K562 (cell line): ENCODE results near the gene RNU5D-1. TPM values are rescaled to one million over a fixed set of nuclear protein-coding genes. Genes with fewer than 3 reads are reported as not detected.

Experiments used
- CEBPG ChIP-seq, 3 experiments: fragments of 200-800 bp in 1 of 3; sonication (Bioruptor generic) in 1 of 3; sonication (generic) in 1 of 3; formaldehyde crosslinking in 1 of 3; IDR thresholded peaks in 2 of 3; conservative IDR thresholded peaks in 1 of 3; 2 replicates each; pipeline versions ENCODE4 v1.6.1 to v1.8.0; 2016 to 2022; ENCODE audit warnings: missing compliant biosample characterization in 2 of 3, missing genetic modification characterization in 2 of 3, mild to moderate bottlenecking in 1 of 3, missing genetic modification reagents in 1 of 3
- FIP1L1 ChIP-seq: fragments of 200-400 bp; formaldehyde crosslinking; IDR thresholded peaks from 2 replicates; pipeline ENCODE4 v1.6.1; 2018; ENCODE audit warnings: mild to moderate bottlenecking, low read depth, low read length; ENCODE audit not compliant: poor library complexity, severe bottlenecking
- GATA2 ChIP-seq: sonication (generic); formaldehyde crosslinking; IDR thresholded peaks from 2 replicates; pipeline ENCODE4 v1.4.0; 2020; ENCODE audit warnings: mild to moderate bottlenecking, missing genetic modification reagents
- HNRNPK ChIP-seq: fragments of 200-400 bp; formaldehyde crosslinking; IDR thresholded peaks from one replicate; pipeline ENCODE4 v1.6.1; 2018; ENCODE audit warnings: mild to moderate bottlenecking, low read depth, low read length; ENCODE audit not compliant: poor library complexity, severe bottlenecking
- JUN ChIP-seq, 2 experiments: sonication (generic) in 1 of 2; formaldehyde crosslinking in 1 of 2; IDR thresholded peaks; 2 replicates each; pipeline versions ENCODE4 v1.6.1 to v1.8.0; 2012 to 2022; ENCODE audit warnings: borderline replicate concordance in 2 of 2, mild to moderate bottlenecking in 2 of 2, improper control_type of control experiment in 1 of 2, low read depth in 1 of 2, low read length in 1 of 2, missing genetic modification reagents in 1 of 2
- MAFF ChIP-seq: IDR thresholded peaks from 2 replicates; pipeline ENCODE4 v1.6.1; 2012; ENCODE audit warnings: low read length, improper control_type of control experiment
- MCM5 ChIP-seq: fragments of 450-650 bp; IDR thresholded peaks from 2 replicates; pipeline ENCODE4 v1.6.1; 2016; ENCODE audit warnings: low read depth
- NR1H2 ChIP-seq: sonication (generic); formaldehyde crosslinking; IDR thresholded peaks from 2 replicates; pipeline ENCODE4 v1.4.0; 2020; ENCODE audit warnings: mild to moderate bottlenecking, missing genetic modification reagents
- NRF1 ChIP-seq, 2 experiments: fragments of 450-650 bp; IDR thresholded peaks in 1 of 2; conservative IDR thresholded peaks in 1 of 2; 2 replicates each; pipeline ENCODE4 v1.6.1; 2014; ENCODE audit warnings: mild to moderate bottlenecking in 2 of 2
- POLR3A ChIP-seq: IDR thresholded peaks from 2 replicates; pipeline ENCODE4 v1.6.1; 2011; ENCODE audit warnings: borderline replicate concordance, mild to moderate bottlenecking, moderate library complexity; ENCODE audit not compliant: insufficient read length, insufficient read depth; ENCODE audit errors: extremely low read depth
- PPARD ChIP-seq: fragments of 250-450 bp; sonication (Bioruptor Pico); IDR thresholded peaks from 2 replicates; pipeline ENCODE4 v1.8.0; 2022; ENCODE audit warnings: inconsistent platforms, mild to moderate bottlenecking, moderate library complexity
- PRMT5 ChIP-seq: sonication (generic); formaldehyde crosslinking; IDR thresholded peaks from 2 replicates; pipeline ENCODE4 v1.5.0; 2020; ENCODE audit warnings: missing genetic modification reagents
- RAD51 ChIP-seq: fragments of 450-650 bp; IDR thresholded peaks from 2 replicates; pipeline ENCODE4 v1.7.1; 2016; ENCODE audit warnings: low read depth, mild to moderate bottlenecking, borderline replicate concordance
- RHOXF2B ChIP-seq: fragments of 250-450 bp; sonication (Bioruptor Pico); conservative IDR thresholded peaks from 2 replicates; pipeline ENCODE4 v1.5.1; 2021
- SMARCA4 ChIP-seq: fragments of 450-650 bp; IDR thresholded peaks from 2 replicates; pipeline ENCODE4 v1.6.1; 2016
- SRSF3 ChIP-seq: fragments of 200-400 bp; formaldehyde crosslinking; IDR thresholded peaks from 2 replicates; pipeline ENCODE4 v1.6.1; 2016; ENCODE audit warnings: mild to moderate bottlenecking, low read length, moderate library complexity; ENCODE audit not compliant: insufficient read depth
- TFAM ChIP-seq: fragments of 250-450 bp; sonication (Bioruptor Pico); conservative IDR thresholded peaks from 2 replicates; pipeline ENCODE4 v1.5.0; 2021; ENCODE audit warnings: mild to moderate bottlenecking, moderate library complexity
- ZFPM2 ChIP-seq: fragments of 250-450 bp; sonication (Bioruptor Pico); IDR thresholded peaks from 2 replicates; pipeline ENCODE4 v1.5.1; 2022; ENCODE audit warnings: mild to moderate bottlenecking
- ZKSCAN1 ChIP-seq: fragments of 150-350 bp; IDR thresholded peaks from 2 replicates; pipeline ENCODE4 v1.6.1; 2016; ENCODE audit warnings: low read depth, low read length
- ZNF174 ChIP-seq: fragments of 250-450 bp; sonication (Bioruptor Pico); IDR thresholded peaks from 2 replicates; pipeline ENCODE4 v1.4.0; 2020; ENCODE audit warnings: mild to moderate bottlenecking
- ZNF232 ChIP-seq: sonication (generic); formaldehyde crosslinking; IDR thresholded peaks from 2 replicates; pipeline ENCODE4 v1.8.0; 2022; ENCODE audit warnings: mild to moderate bottlenecking, missing genetic modification reagents
- ZNF444 ChIP-seq: fragments of 250-450 bp; sonication (Bioruptor Pico); IDR thresholded peaks from 2 replicates; pipeline ENCODE4 v1.4.0; 2020; ENCODE audit warnings: mild to moderate bottlenecking, moderate library complexity
- ZNF592 ChIP-seq: fragments of 450-650 bp; IDR thresholded peaks from 2 replicates; pipeline ENCODE4 v1.6.1; 2017; ENCODE audit warnings: antibody characterized with exemption, mild to moderate bottlenecking
- ZNF707 ChIP-seq: fragments of 250-450 bp; sonication (Bioruptor Pico); conservative IDR thresholded peaks from 2 replicates; pipeline ENCODE4 v1.8.0; 2022; ENCODE audit warnings: inconsistent platforms, mild to moderate bottlenecking, moderate library complexity
- polyA plus RNA-seq, 8 experiments: library from polyadenylated mRNA; depleted of rRNA in 4 of 8; stranded (reverse) in 5 of 8; unstranded in 3 of 8; fragments of >200 nt; fragmentation: Nextera tagmentation in 2 of 8; fragmentation: Illumina TruSeq in 1 of 8; extraction: Ambion mirVana in 2 of 8; extraction: Trizol in 1 of 8; gene quantifications; 2 replicates each; pipeline versions ENCODE4 v1.2.1 to v1.2.3, GENCODE V29; 2011 to 2014; ENCODE audit warnings: inconsistent platforms in 1 of 8, missing spikeins in 1 of 8
- total RNA-seq, 7 experiments: library from RNA; depleted of rRNA in 6 of 7; stranded (reverse); fragments of >200 nt in 6 of 7; fragmentation: Illumina TruSeq in 2 of 7; extraction: Trizol in 2 of 7; gene quantifications; 2 replicates each; pipeline versions ENCODE4 v1.2.1 to v1.2.3, GENCODE V29; 2011 to 2021; ENCODE audit warnings: low replicate concordance in 1 of 7
- TF ChIP-seq, protein P1 (sequence below): fragments of 250-450 bp; sonication (Bioruptor Pico); IDR thresholded peaks from 2 replicates; pipeline ENCODE4 v1.9.0; 2021; ENCODE audit warnings: mild to moderate bottlenecking

RNU5D-1 gene
- total and polyA plus RNA-seq, 9 of the 15 experiments (the other 6 are each of a cell fraction or from before 2014, with no cell fraction given), result under 0.01 TPM; not detected in 8

- TF ChIP-seq ZNF592, result no peak
- no peak for TF ChIP-seq MAFF
- no peak for TF ChIP-seq ZNF444 (CRISPR knock-in tag)
- TF ChIP-seq NRF1 (conservative IDR thresholded peaks at IDR 0.05 in 1 of 2, IDR thresholded peaks at IDR 0.05 in 1 of 2), result no peak
- no peak for TF ChIP-seq ZNF232 (CRISPR knock-in tag)
- peak; percentile 53 for TF ChIP-seq CEBPG (CRISPR knock-in tag; IDR thresholded peaks at IDR 0.05)
- no peak for TF ChIP-seq CEBPG (tag; conservative IDR thresholded peaks at IDR 0.05 in 1 of 2, IDR thresholded peaks at IDR 0.05 in 1 of 2)
- TF ChIP-seq ZNF174 (CRISPR knock-in tag), result no peak
- peak; percentile 81 for TF ChIP-seq FIP1L1
- TF ChIP-seq JUN (IDR thresholded peaks at IDR 0.05; ENCODE audit: borderline replicate concordance, low read depth, low read length), result no peak
- no peak for TF ChIP-seq JUN (CRISPR knock-in tag; IDR thresholded peaks at IDR 0.05; ENCODE audit: borderline replicate concordance)
- no peak for TF ChIP-seq TFAM (CRISPR knock-in tag)
- no peak for TF ChIP-seq MCM5
- TF ChIP-seq ZNF707 (CRISPR knock-in tag), result no peak
- no peak for TF ChIP-seq POLR3A
- no peak for TF ChIP-seq PRMT5
- 0 out of 2 replicates have a peak, but pooled peaks have one; percentile 35 for TF ChIP-seq GATA2 (CRISPR knock-in tag)
- TF ChIP-seq, protein P1, sequence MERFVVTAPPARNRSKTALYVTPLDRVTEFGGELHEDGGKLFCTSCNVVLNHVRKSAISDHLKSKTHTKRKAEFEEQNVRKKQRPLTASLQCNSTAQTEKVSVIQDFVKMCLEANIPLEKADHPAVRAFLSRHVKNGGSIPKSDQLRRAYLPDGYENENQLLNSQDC (CRISPR knock-in tag), result no peak
- no peak for TF ChIP-seq SMARCA4
- no peak for TF ChIP-seq SRSF3
- no peak for TF ChIP-seq RHOXF2B (CRISPR knock-in tag)
- TF ChIP-seq ZKSCAN1, result no peak
- no peak for TF ChIP-seq PPARD (CRISPR knock-in tag)
- no peak for TF ChIP-seq ZFPM2 (CRISPR knock-in tag)
- TF ChIP-seq RAD51, result no peak
- peak; percentile 94; the same call in 1 of the 2 replicates for TF ChIP-seq NR1H2 (CRISPR knock-in tag)
- TF ChIP-seq HNRNPK, result no peak
These were observed 45.2 kb upstream of the RNU5D-1 start (continued) for GRCh38 chr1:44775930-44776729.
